Putamen (tissue), 1 donor: ENCODE data around the gene MMP24OS.
"Not testable (repeated sequence)": the region's sequence is repeated elsewhere in the genome, so short reads cannot be mapped to it uniquely, and the experiment has no call there.

ENCODE experiments used
- DNase-seq: peaks from one replicate; pipeline ENCODE4 v3.0.0-alpha.2; 2016; ENCODE audit warnings: low spot score

The MMP24OS gene

DNA sequence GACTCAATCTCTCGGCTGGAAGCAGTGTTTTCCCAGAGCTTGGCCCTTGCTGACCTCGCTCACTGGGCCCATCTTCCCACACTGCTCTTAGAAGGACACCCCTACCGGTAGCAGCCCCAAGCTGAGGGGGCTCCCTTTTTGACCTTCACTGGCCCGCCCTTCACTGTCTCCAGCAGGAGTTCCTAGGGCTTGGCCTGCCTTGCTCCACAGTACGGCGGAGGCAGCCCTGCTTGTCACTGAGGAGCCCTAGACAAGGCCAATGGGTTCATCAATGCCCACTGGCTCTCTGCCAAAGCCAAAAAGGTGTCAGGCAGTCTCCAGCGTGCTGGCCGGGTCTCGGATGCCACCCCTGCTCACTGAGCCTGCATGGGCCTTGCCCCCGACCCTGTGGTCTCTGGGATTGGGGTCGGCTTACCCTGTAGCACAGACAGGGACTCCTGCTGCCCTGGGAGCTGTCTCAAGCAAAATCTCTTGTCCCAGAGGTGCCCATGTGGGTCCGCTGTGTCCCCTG is 2.1 kb downstream of the MMP24OS start:
- no peak for DNase-seq

DNA sequence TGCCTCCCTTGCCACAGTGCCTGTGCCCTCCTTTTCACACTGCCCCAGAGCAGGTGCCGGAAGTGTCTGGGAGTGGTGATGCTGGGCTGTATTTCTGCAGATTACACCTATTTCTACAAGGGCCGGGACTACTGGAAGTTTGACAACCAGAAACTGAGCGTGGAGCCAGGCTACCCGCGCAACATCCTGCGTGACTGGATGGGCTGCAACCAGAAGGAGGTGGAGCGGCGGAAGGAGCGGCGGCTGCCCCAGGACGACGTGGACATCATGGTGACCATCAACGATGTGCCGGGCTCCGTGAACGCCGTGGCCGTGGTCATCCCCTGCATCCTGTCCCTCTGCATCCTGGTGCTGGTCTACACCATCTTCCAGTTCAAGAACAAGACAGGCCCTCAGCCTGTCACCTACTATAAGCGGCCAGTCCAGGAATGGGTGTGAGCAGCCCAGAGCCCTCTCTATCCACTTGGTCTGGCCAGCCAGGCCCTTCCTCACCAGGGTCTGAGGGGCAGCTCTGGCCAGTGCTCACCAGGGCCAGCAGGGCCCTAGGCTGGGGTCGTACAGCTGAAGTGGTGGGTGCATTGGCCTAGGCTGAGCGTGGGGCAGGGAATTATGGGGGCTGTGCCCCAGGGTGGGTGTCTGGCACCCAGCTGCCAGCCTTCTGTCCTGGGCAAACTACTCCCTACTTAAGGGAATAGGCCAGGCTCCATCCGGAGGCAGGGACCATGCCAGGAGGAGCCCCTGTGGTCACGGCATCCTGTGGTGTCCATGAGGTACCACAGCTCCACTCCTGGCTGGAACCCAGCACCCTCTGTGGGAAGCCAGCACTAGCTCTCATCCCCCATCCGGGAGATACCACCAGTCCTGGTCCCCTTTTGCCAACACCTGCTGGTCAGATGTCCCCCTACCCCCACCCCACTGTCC is 3.5 kb downstream of the MMP24OS start:
- no peak for DNase-seq

DNA sequence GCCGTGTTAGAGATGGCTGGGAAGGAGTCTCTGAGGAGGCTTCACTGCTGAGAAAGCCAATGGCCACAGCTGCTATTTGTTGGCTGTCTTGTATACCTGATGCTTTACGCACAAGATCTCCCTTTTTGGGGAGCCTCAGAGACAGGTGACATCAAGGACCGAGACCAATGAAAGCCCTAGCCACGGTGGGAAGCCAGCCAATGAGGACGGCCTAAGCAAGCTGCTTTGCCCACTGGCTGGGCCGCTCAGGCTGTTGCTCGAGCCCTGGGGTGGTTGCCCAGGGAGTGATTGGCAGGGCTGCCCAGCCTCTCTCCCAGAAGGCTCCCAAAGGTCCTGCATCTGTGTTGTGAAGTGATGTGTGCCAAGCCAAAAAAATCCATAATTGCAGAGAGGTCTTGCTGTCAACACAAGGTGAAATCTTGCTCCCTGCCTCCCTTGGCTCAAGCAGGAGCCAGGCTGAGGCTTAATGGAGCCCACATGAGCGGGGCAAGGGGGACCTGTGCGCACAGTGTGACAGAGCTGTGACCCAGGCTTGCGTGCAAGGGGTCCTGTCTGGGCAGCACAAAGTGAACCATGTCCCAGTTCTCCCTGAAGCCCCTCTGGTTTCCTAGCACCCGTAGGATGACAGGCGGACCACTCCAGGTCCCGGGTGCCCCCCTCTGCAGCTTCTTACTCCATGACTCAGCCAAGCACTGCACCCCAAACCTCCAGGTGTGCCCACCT is 4.3 kb downstream of the MMP24OS start:
- no peak for DNase-seq

DNA sequence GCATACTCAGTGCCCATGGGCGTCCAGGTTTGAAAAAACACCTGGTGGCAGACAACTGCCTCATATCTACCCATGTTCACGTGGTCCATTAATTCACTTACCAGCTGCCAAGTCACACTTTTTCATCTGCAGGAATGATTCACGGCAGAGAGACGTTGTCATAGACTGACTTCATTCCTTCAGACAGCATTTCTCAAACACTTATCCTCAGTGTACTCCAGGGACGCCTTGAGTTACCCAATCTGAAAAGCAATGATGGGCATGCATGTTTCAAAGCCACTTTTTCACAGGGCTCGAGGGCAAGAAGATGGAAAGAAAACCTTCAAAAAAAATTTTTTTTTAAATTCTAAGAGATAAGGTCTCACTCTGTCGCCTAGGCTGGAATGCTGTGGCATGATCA is 6.0 kb downstream of the MMP24OS start:
- no peak for DNase-seq

DNA sequence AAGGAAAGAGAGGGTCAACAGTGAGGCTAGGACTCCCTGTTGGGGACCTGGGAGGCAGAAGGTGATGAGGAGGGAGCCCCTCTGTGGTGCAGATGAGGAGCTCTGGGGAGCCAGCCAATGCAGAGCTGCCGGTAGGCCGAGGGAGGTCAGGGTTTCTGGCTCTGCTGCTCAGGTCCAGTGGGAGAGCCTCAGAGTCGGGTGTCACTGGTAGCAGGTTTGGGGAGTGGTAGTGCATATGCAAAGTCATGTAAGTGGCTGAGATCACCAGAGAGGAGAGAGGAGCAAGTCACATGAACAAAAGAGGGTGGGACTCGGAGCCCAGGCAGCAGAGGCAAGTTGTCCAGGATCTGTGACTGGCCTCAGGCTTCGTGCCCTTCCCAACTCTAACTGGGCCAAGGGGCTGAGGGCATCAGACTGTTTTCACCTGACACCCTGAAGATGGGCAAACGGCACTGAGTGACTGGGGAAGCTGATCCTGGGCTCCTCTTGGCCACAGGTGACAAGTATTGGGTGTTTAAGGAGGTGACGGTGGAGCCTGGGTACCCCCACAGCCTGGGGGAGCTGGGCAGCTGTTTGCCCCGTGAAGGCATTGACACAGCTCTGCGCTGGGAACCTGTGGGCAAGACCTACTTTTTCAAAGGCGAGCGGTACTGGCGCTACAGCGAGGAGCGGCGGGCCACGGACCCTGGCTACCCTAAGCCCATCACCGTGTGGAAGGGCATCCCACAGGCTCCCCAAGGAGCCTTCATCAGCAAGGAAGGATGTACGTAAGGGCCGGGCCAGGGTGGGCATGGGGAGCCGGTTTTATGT is 6.6 kb downstream of the MMP24OS start:
- no peak for DNase-seq

DNA sequence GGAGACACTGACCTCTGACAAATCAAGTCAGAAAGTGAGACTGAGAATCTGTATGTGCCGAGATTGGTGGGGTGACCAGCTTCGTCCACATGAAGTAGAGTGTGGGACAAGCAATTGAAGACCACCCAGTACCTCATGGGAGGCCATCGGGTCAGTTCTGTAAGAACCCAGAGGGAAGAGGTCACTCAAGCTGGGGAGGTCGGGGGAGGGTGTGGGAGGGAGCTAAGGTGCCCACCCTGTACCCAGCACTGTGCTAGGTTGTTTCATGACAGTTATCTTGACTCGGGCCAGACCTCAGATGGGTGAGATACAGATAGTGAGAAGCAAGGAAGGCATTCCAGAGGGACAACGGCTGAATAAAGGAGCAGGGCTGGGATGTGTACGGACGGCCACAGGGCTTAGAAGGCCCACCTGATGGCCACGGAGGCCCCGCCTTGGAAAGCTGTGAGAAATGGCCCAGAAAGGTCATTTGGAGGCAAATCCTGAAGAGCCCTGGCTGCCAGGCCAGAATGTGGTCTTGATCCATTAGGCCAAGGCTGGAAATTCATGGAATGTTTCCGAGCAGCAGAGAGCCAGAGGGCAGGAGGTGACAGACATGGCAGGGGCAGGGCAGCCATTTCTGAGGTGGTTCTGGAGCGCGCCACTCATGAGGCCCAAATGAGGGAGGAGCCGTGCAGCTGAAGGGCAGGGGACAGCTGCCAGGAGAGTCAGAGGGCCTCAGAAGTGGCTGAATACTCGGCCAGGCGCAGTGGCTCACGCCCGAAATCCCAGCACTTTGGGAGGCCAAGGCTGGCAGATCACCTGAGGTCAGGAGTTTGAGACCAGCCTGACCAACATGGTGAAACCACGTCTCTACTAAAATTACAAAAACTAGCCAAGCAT is 7.7 kb downstream of the MMP24OS start:
- no peak for DNase-seq

DNA sequence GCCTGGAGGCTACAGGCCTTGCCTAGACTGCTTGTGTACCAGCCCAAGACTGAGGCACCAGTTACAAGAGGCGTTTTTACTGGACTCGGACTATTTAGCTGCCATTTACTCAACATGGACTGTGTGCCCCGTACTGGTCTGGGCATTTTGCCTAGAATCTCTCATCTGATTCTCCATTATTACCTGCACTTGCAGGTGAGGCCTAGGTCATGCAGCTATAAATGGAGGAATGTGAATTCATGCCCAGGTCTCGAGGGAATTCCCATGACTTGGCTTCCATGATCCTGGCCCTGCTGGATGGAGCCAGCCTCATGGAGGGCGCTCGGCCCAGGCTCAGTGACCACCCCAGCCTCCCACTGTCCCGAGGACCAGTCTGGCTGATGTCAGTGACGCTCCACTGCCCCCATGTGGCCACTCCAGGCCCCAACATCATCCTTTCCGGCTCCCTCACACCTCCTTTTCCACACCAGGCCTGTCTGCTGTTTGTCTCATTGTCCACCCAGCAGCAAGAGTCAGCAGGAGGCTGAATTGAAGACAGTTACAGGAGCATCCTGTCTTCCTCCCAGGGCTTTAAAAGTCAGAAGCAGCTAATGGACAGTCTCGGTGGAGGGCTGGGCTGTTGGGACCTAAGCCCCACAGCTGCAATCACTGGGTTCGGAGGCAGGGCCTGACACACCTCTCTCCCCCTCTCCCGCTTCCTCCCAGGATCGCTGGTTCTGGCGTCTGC is 8.7 kb downstream of the MMP24OS start:
- DNase-seq: no peak

DNA sequence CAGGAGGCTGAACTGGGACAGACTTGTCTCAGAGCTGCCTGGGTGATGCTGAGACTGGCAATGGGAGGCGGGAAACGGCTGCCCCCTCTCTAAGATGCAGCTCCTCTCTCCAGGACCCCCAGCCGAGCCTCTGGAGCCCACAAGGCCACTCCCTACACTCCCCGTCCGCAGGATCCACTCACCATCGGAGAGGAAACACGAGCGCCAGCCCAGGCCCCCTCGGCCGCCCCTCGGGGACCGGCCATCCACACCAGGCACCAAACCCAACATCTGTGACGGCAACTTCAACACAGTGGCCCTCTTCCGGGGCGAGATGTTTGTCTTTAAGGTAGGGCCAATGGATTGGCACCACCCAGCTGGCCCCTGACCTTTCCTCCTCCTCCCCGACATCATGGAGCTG is 10.8 kb downstream of the MMP24OS start:
- no peak for DNase-seq

DNA sequence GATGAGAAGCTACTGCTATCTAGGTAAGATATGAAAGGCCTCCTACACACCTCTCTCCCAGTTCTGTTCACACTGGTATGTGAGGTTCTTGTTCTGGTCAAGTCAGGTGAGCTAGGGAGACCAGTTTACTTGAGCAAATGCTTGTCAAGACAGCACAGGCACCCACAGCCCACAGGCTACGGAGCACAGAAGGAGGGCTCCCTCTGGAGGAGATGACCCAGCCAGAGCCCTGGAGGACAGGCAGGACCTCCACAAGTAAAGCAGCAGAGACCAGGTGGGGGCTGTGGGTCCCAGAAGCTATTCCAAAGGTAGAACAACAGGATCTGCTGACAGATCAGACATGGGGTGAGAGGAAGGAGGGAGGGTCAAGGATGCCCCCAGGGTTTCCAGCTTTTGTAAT is 13.2 kb downstream of the MMP24OS start:
- DNase-seq: no peak

DNA sequence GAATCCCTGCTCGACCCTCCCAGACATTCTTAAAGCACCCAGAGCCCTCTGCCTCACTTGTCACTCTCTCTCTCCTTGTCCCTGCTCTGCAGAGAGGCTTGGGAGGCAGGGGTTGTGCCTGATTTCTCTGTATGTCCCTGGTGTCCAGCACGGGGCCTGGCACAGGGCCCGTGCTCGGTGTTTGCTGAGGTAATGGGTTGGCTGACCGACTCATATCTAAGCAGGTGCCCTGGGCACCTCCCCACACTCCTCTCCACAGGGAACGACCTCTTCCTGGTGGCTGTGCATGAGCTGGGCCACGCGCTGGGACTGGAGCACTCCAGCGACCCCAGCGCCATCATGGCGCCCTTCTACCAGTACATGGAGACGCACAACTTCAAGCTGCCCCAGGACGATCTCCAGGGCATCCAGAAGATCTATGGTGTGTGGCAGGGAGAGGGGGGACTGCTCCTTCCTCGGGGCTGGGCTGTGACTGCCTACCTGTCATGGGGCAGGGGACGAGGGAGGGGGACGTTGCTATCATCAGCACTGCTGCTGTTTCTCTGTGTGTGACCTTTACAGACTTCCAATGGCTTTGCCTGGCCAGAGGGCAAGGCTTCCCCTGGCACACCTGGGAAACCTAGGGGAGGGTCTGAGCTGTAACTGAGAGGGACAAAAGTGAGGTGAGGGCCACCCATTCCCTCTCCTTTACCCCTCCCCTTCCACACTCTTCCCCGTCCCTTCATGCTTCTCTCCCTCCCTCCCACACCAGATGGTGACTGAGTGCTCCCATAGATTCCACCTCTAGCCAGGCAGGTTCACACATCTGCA is 14.2 kb downstream of the MMP24OS start:
- no peak for DNase-seq

DNA sequence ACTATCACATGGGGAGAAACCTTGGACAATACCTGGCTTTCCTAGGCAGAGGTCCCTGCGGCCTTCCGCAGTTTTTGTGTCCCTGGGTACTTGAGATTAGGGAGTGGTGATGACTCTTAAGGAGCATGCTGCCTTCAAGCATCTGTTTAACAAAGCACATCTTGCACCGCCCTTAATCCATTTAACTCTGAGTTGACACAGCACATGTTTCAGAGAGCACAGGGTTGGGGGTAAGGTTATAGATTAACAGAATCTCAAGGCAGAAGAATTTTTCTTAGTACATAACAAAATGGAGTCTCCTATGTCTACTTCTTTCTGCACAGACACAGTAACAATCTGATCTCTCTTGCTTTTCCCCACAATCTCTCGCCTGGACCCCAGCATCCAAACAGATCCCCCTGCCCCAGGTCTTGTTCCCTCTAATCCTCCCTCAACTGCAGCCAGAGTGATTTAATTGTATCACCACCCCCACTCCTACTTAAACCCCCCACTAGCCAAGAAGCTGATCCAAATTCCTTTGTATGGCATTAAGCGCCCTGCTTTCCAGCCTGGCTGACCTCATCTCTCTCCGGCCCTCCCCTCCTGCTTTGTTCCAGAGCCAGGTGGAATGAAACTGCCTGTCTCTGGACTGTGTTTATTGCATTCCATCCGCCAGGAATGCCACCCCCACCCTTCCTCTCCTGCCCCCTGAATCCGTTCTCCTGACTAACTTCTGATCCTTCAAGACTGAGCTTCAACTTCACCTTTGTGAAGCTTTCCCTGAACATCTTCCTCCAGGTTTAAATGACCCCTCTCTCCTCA is 15.0 kb downstream of the MMP24OS start:
- DNase-seq: not testable (repeated sequence)

DNA sequence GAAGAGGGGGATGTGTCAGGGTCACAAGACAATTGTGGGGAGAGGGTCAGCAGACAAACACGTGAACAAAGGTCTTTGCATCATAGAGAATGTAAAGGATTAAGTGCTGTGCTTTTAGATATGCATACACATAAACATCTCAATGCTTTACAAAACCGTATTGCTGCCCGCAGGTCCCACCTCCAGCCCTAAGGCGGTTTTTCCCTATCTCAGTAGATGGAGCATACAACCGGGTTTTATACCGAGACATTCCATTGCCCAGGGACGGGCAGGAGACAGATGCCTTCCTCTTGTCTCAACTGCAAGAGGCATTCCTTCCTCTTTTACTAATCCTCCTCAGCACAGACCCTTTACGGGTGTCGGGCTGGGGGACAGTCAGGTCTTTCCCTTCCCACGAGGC is 15.6 kb downstream of the MMP24OS start:
- DNase-seq: not testable (repeated sequence)

DNA sequence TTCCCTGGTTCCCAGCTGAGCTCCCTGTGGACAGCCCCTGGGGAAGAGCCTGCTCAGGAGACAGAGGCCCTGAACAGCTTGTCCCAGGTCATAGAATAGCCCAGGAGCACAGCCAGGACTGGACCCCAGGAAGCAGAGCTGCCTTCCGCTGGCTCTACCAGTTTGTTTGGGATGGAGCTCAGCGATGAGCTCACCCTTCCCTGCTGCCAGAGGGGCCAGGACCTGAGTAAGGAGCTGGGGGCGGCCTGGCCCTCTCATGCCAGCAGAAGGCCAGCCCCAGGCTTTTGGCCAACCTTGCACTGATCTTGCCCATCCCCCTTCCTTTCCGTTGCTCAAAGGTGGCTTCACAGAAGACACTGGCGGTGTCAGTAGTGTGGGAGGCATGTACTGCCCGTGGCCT is 17.5 kb downstream of the MMP24OS start:
- no peak for DNase-seq

DNA sequence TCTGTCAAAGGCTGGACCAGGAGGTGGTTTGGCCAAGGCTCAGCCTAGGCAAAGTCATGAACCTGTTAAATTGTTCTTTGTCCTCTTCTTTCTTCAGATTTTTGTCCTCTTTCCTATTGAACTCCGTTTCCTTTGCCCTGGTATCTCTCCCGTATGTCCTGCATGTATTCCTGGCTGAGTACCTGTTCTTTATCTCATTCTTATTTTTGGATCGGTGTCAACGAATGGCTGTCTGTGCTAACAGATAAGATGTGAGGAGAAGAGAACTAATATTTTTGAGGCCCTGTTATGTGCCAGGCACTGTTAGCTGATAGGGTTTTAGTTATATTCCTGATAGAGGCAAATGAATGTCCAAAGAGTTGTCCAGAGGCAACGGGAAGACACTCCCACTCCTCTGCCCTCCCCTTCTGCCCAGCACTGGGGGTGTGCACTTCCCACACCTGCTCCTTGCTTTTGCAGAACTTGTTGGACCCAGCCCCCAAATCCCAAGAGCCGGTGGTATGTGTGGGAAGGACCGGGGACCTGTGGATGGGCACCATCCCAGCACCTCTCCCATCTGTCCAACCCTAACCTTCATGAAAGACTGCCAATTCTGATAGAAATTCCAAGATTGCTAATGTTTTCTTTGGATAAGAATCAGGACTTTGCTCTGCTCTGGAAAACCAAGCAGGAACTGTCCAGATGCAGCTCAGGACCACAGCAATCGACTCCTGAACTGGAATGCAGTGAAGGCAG is 20.6 kb downstream of the MMP24OS start:
- no peak for DNase-seq

DNA sequence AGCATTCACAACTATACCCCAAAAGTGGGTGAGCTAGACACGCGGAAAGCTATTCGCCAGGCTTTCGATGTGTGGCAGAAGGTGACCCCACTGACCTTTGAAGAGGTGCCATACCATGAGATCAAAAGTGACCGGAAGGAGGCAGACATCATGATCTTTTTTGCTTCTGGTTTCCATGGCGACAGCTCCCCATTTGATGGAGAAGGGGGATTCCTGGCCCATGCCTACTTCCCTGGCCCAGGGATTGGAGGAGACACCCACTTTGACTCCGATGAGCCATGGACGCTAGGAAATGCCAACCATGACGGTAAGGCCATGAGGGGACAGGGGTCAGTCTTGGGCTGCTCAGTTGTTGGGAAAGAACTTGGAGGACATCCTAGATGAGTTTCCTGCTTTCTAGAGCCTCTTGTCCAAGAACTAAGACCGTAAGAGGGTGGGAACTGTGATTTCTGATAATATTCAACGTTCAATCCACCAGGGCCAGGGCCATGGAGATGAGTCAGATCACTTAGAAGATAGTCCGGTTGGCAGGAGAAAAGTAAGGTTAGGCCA is 23.4 kb downstream of the MMP24OS start:
- DNase-seq: no peak

DNA sequence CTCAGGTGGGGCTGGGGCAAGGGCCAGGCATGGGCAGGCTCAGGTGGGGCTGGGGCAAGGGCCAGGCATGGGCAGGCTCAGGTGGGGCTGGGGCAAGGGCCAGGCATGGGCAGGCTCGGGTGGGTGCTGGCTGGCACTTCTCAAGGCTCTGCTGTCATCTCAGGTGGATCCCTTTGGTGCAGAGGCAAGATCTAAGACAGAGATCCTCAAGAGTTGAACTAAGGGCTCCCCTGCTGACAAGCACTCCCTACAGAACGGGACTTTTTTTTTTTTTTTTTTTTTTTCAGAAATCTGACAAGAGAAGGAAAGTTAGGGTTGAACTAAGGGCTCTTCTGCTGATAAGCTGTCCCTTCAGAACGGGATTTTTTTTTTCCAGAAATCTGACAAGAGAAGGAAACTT is 24.9 kb downstream of the MMP24OS start:
- no peak for DNase-seq

DNA sequence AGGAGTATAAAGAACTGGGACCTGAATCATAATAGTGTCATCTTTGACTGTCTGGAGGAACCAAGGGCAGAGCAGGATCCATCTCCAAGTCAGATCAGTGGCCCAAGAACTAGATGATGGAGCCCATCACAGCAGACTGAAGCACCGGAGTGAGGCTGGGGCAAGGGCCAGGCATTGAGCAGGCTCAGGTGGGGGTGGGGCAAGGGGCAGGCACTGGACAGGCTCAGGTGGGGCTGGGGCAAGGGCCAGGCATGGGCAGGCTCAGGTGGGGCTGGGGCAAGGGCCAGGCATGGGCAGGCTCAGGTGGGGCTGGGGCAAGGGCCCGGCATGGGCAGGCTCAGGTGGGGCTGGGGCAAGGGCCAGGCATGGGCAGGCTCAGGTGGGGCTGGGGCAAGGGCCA is 25.3 kb downstream of the MMP24OS start:
- DNase-seq: not testable (repeated sequence)

DNA sequence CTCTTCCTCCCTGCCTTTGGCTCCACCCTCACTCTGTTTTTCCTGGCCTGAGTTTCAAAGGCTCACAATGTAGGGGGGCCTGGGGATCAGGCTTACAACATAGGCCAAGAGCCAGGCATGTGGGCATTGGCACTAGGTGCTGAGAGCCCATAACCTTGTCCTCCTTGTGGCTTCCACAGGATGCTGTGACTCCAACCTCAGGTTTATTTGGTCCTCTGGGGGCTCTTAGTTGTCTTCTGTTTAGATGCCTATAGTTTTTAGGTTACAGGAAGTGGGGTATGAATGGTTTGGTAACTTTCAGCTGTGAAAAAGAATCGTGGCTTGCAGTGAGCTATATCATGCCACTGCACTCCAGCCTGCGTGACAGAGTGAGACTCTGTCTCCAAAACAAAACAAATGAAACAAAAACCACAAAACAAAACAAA is 25.9 kb downstream of the MMP24OS start:
- DNase-seq: no peak
